ENCODE measurements around the gene FRMPD4. TPM values are rescaled to one million over a fixed set of nuclear protein-coding genes. Genes with fewer than 3 reads are reported as not detected.
"Not testable (repeated sequence)": the region's sequence is repeated elsewhere in the genome, so short reads cannot be mapped to it uniquely, and the experiment has no call there.

FRMPD4 gene
- total RNA-seq, 1 donor from 2014 or later, result 0.08 TPM

- no peak for TF ChIP-seq CTCF (IDR thresholded peaks at IDR 0.05; ENCODE audit: insufficient read depth, low read length, poor library complexity, severe bottlenecking)
- no peak for DNase-seq (ENCODE audit: low read depth)
- H3K27me3 ChIP-seq (ENCODE audit: control insufficient read depth, insufficient read depth, low read length), result no peaks in the 10 kb centered on the region
- no peak overlapping the region for H3K4me3 ChIP-seq (ENCODE audit: low read depth, low read length)
- H3K36me3 ChIP-seq (ENCODE audit: control insufficient read depth, insufficient read depth, low read length), result no peaks in the 10 kb centered on the region
These were observed 11.6 kb downstream of the FRMPD4 start for GRCh38 chrX:12149670-12150407.

GRCh38 chrX:12153317-12153716 is 15.0 kb downstream of the FRMPD4 start:
- Histone ChIP-seq H3K27me3 (ENCODE audit: control insufficient read depth, insufficient read depth, low read length) (no peaks in the 10 kb centered on the region), H3K4me3 (ENCODE audit: low read depth, low read length) (no peak overlapping the region)
- no peak for DNase-seq (ENCODE audit: low read depth)

GRCh38 chrX:12153741-12154140 is 15.5 kb downstream of the FRMPD4 start:
- Histone ChIP-seq H3K27me3 (ENCODE audit: control insufficient read depth, insufficient read depth, low read length) (no peaks in the 10 kb centered on the region), H3K4me3 (ENCODE audit: low read depth, low read length) (no peak overlapping the region), H3K36me3 (ENCODE audit: control insufficient read depth, insufficient read depth, low read length) (no peaks in the 10 kb centered on the region)
- TF ChIP-seq CTCF (IDR thresholded peaks at IDR 0.05; ENCODE audit: insufficient read depth, low read length, poor library complexity, severe bottlenecking), result no peak
- DNase-seq (ENCODE audit: low read depth), result no peak

More at GRCh38 chrX:12153317-12153716, 15.0 kb downstream of the FRMPD4 start:
- TF ChIP-seq CTCF (IDR thresholded peaks at IDR 0.05; ENCODE audit: insufficient read depth, low read length, poor library complexity, severe bottlenecking), result no peak
- no peaks in the 10 kb centered on the region for H3K36me3 ChIP-seq (ENCODE audit: control insufficient read depth, insufficient read depth, low read length)

- no peak for DNase-seq (ENCODE audit: low read depth)
- no peak for TF ChIP-seq CTCF (IDR thresholded peaks at IDR 0.05; ENCODE audit: insufficient read depth, low read length, poor library complexity, severe bottlenecking)
These were observed 21.5 kb downstream of the FRMPD4 start for GRCh38 chrX:12159799-12160198.

GRCh38 chrX:12162420-12162819 is 24.1 kb downstream of the FRMPD4 start:
- no peak for TF ChIP-seq CTCF (IDR thresholded peaks at IDR 0.05; ENCODE audit: insufficient read depth, low read length, poor library complexity, severe bottlenecking)
- Histone ChIP-seq H3K36me3 (ENCODE audit: control insufficient read depth, insufficient read depth, low read length) (no peaks in the 10 kb centered on the region), H3K27me3 (ENCODE audit: control insufficient read depth, insufficient read depth, low read length) (no peaks in the 10 kb centered on the region), H3K4me3 (ENCODE audit: low read depth, low read length) (no peak overlapping the region)
- no peak for DNase-seq (ENCODE audit: low read depth)

More at GRCh38 chrX:12159799-12160198, 21.5 kb downstream of the FRMPD4 start:
- Histone ChIP-seq H3K36me3 (ENCODE audit: control insufficient read depth, insufficient read depth, low read length) (no peaks in the 10 kb centered on the region), H3K4me3 (ENCODE audit: low read depth, low read length) (no peak overlapping the region), H3K27me3 (ENCODE audit: control insufficient read depth, insufficient read depth, low read length) (no peaks in the 10 kb centered on the region)

GRCh38 chrX:12164180-12164579 is 25.9 kb downstream of the FRMPD4 start:
- not testable (repeated sequence) for H3K27me3 ChIP-seq (ENCODE audit: control insufficient read depth, insufficient read depth, low read length); H3K4me3 ChIP-seq (ENCODE audit: low read depth, low read length); H3K36me3 ChIP-seq (ENCODE audit: control insufficient read depth, insufficient read depth, low read length); DNase-seq (ENCODE audit: low read depth)

Data from kidney epithelial cell (primary cell).